Measurements from ENCODE around the gene LOXHD1. TPM values are rescaled to one million over a fixed set of nuclear protein-coding genes. Genes with fewer than 3 reads are reported as not detected.

LOXHD1 gene
- total RNA-seq, 1 experiment from 2014 or later: not detected

DNA sequence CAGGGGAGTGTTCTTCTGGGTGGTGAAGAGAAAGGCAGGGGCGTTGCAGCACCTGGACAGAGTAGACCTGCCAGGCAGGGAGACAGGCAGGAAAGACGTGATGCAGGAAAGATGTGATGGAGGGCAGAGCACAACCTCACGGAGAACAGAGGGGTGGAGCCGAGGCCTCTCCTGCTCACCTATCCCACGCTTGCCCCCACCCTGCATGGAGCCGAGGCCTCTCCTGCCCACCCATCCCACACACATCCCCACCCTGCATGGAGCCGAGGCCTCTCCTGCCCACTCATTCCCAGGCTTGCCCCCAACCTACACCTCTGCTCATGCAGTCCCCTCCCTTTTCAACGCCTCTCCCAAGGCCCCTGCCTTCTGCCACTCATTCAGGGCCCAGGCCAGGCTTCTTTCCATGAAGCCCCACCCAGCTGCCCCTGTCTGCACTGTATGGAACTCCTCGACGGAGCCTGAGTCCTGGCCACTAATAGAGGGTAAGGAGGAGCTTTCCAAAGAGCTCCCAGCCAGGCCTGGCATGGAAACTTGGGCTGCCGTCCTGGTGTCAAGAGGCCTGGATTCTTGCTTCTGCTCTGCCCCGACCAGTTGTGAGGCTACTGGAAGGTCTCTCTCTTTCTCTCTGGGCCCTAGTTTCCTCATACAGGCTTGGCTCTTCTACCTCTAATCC is 32.0 kb upstream of the LOXHD1 start:
- H3K36me3 Mint-ChIP-seq (ENCODE audit: insufficient read depth, unreplicated experiment): no peaks in the 10 kb centered on the region
- no peaks in the 10 kb centered on the region for H3K9me3 Mint-ChIP-seq (ENCODE audit: unreplicated experiment)
- Histone ChIP-seq H3K4me3 (ENCODE audit: low read depth, low read length) (no peak overlapping the region), H3K4me1 (no peaks in the 10 kb centered on the region), H3K9me3 (no peaks in the 10 kb centered on the region), H3K27me3 (replicated peaks; ENCODE audit: control insufficient read depth, insufficient read depth, low read length) (no peaks in the 10 kb centered on the region), H3K36me3 (ENCODE audit: control insufficient read depth, insufficient read depth, low read length) (no peaks in the 10 kb centered on the region)
- no peak for DNase-seq
- BruUV-seq (replicated peaks): no TSS peak
- no peak for TF ChIP-seq CTCF (IDR thresholded peaks at IDR 0.05; ENCODE audit: insufficient read depth in 1 of 2, low read depth in 1 of 2, low read length in 1 of 2, severe bottlenecking in 1 of 2, unreplicated experiment in 1 of 2)
- no peak overlapping the region for H3K27ac Mint-ChIP-seq (ENCODE audit: unreplicated experiment)
- H3K4me1 Mint-ChIP-seq (ENCODE audit: low read depth, unreplicated experiment): no peaks in the 10 kb centered on the region
- H3K27me3 Mint-ChIP-seq (ENCODE audit: insufficient read depth, unreplicated experiment): peaks cover 7% of the 10 kb centered on the region
- CTCF ChIA-PET: no interaction called here
- intact Hi-C loops (cut with micrococcal nuclease; ENCODE audit: unreplicated experiment): no loop called here
- H3K4me3 Mint-ChIP-seq (ENCODE audit: unreplicated experiment): no peak overlapping the region
- POLR2A ChIA-PET: no interaction called here

- no peak for TF ChIP-seq CTCF (IDR thresholded peaks at IDR 0.05; ENCODE audit: insufficient read depth in 1 of 2, low read depth in 1 of 2, low read length in 1 of 2, severe bottlenecking in 1 of 2, unreplicated experiment in 1 of 2)
- Histone ChIP-seq H3K4me1 (no peaks in the 10 kb centered on the region), H3K27me3 (replicated peaks; ENCODE audit: control insufficient read depth, insufficient read depth, low read length) (no peaks in the 10 kb centered on the region), H3K4me3 (ENCODE audit: low read depth, low read length) (no peak overlapping the region), H3K9me3 (no peaks in the 10 kb centered on the region), H3K36me3 (ENCODE audit: control insufficient read depth, insufficient read depth, low read length) (no peaks in the 10 kb centered on the region)
- Mint-ChIP-seq H3K36me3 (ENCODE audit: insufficient read depth, unreplicated experiment) (no peaks in the 10 kb centered on the region), H3K9me3 (ENCODE audit: unreplicated experiment) (no peaks in the 10 kb centered on the region), H3K4me1 (ENCODE audit: low read depth, unreplicated experiment) (no peaks in the 10 kb centered on the region), H3K4me3 (ENCODE audit: unreplicated experiment) (no peak overlapping the region), H3K27me3 (ENCODE audit: insufficient read depth, unreplicated experiment) (peaks cover 3% of the 10 kb centered on the region), H3K27ac (ENCODE audit: unreplicated experiment) (no peak overlapping the region)
- BruUV-seq (replicated peaks): no TSS peak
- DNase-seq: no peak
- ChIA-PET POLR2A (no interaction called here), CTCF (no interaction called here)
- intact Hi-C loops (cut with micrococcal nuclease; ENCODE audit: unreplicated experiment): no loop called here
Measured at GRCh38 chr18:46686186-46686585, 29.2 kb upstream of the LOXHD1 start.

- no TSS peak for BruUV-seq (replicated peaks)
- Histone ChIP-seq H3K4me1 (no peaks in the 10 kb centered on the region), H3K27me3 (replicated peaks; ENCODE audit: control insufficient read depth, insufficient read depth, low read length) (no peaks in the 10 kb centered on the region), H3K36me3 (ENCODE audit: control insufficient read depth, insufficient read depth, low read length) (no peaks in the 10 kb centered on the region), H3K4me3 (ENCODE audit: low read depth, low read length) (no peak overlapping the region), H3K9me3 (no peaks in the 10 kb centered on the region)
- Mint-ChIP-seq H3K27me3 (ENCODE audit: insufficient read depth, unreplicated experiment) (peaks cover 3% of the 10 kb centered on the region), H3K9me3 (ENCODE audit: unreplicated experiment) (no peaks in the 10 kb centered on the region), H3K27ac (ENCODE audit: unreplicated experiment) (no peak overlapping the region), H3K4me1 (ENCODE audit: low read depth, unreplicated experiment) (no peaks in the 10 kb centered on the region), H3K36me3 (ENCODE audit: insufficient read depth, unreplicated experiment) (no peaks in the 10 kb centered on the region), H3K4me3 (ENCODE audit: unreplicated experiment) (no peak overlapping the region)
- CTCF ChIA-PET: no interaction called here
- POLR2A ChIA-PET: no interaction called here
- TF ChIP-seq CTCF (IDR thresholded peaks at IDR 0.05; ENCODE audit: insufficient read depth in 1 of 2, low read depth in 1 of 2, low read length in 1 of 2, severe bottlenecking in 1 of 2, unreplicated experiment in 1 of 2): no peak
- intact Hi-C loops (cut with micrococcal nuclease; ENCODE audit: unreplicated experiment): no loop called here
- no peak for DNase-seq
Measured at GRCh38 chr18:46683252-46683651, 26.2 kb upstream of the LOXHD1 start.

All from Caco-2 (cell line).